ENCODE results near the gene GATA1. TPM values are rescaled to one million over a fixed set of nuclear protein-coding genes. Genes with fewer than 3 reads are reported as not detected.
A peak's percentile ranks its signal among the peaks of the same experiment; 100 is the strongest.

The GATA1 gene
- total RNA-seq, 1 experiment from 2014 or later, result not detected

DNA sequence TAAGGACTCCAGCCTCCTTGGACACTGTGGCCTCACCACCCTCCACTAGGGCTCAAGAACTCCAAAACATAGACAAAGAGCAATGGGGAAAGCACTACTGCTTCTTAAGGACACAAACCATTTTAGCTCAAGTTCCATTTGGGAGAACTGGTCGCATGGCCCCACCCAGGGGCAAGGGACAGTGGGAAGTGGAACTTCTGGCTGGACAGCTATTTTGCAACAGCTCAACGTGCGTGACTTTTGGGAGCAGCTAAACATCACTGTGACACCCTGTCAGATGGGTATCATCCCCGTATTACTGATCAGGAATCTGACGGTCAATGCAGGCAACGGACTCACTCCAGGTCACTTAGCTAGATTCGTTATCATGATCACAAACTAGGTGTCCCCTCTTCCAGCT is 33.9 kb upstream of the GATA1 start:
- Mint-ChIP-seq H3K36me3 (ENCODE audit: insufficient read depth, unreplicated experiment) (no peaks in the 10 kb centered on the region), H3K4me3 (ENCODE audit: unreplicated experiment) (no peak overlapping the region), H3K4me1 (ENCODE audit: low read depth, unreplicated experiment) (peaks cover 14% of the 10 kb centered on the region), H3K9me3 (ENCODE audit: unreplicated experiment) (no peaks in the 10 kb centered on the region), H3K27me3 (ENCODE audit: insufficient read depth, unreplicated experiment) (no peaks in the 10 kb centered on the region), H3K27ac (ENCODE audit: unreplicated experiment) (no peak overlapping the region)
- ChIA-PET POLR2A (interaction anchor here (0.7 kb wide), 2 partner anchors 10 to 39 kb away, joined by 4 to 16 read pairs; no protein-coding TSS in a partner anchor), CTCF (interaction anchor here (1.0 kb wide), 1 partner anchor 39 kb away, joined by 3 read pairs; no protein-coding TSS in a partner anchor)
- TF ChIP-seq, protein P1, sequence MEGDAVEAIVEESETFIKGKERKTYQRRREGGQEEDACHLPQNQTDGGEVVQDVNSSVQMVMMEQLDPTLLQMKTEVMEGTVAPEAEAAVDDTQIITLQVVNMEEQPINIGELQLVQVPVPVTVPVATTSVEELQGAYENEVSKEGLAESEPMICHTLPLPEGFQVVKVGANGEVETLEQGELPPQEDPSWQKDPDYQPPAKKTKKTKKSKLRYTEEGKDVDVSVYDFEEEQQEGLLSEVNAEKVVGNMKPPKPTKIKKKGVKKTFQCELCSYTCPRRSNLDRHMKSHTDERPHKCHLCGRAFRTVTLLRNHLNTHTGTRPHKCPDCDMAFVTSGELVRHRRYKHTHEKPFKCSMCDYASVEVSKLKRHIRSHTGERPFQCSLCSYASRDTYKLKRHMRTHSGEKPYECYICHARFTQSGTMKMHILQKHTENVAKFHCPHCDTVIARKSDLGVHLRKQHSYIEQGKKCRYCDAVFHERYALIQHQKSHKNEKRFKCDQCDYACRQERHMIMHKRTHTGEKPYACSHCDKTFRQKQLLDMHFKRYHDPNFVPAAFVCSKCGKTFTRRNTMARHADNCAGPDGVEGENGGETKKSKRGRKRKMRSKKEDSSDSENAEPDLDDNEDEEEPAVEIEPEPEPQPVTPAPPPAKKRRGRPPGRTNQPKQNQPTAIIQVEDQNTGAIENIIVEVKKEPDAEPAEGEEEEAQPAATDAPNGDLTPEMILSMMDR (IDR thresholded peaks at IDR 0.05; ENCODE audit: insufficient read depth in 1 of 2, low read depth in 1 of 2, low read length in 1 of 2, severe bottlenecking in 1 of 2, unreplicated experiment in 1 of 2), result no peak
- peak in 1 of 2 experiments; percentile 32 for DNase-seq
- peaks cover 22% of the 10 kb centered on the region for H3K4me1 ChIP-seq
- no peaks in the 10 kb centered on the region for H3K27me3 ChIP-seq (replicated peaks; ENCODE audit: control insufficient read depth, insufficient read depth, low read length)
- intact Hi-C loops (cut with micrococcal nuclease; ENCODE audit: unreplicated experiment), result no loop called here
- H3K36me3 ChIP-seq (ENCODE audit: control insufficient read depth, insufficient read depth, low read length), result no peaks in the 10 kb centered on the region
- no peaks in the 10 kb centered on the region for H3K9me3 ChIP-seq
- no peak overlapping the region for H3K4me3 ChIP-seq (ENCODE audit: low read depth, low read length)
- BruUV-seq (replicated peaks), result no TSS peak

GRCh38 chrX:48753708-48754228 is 32.6 kb upstream of the GATA1 start:
- CTCF ChIA-PET, result no interaction called here
- POLR2A ChIA-PET, result no interaction called here
- H3K27me3 ChIP-seq (replicated peaks; ENCODE audit: control insufficient read depth, insufficient read depth, low read length), result no peaks in the 10 kb centered on the region
- no peaks in the 10 kb centered on the region for H3K9me3 ChIP-seq
- H3K4me1 Mint-ChIP-seq (ENCODE audit: low read depth, unreplicated experiment), result peaks cover 14% of the 10 kb centered on the region
- H3K4me1 ChIP-seq, result peaks cover 22% of the 10 kb centered on the region
- no peaks in the 10 kb centered on the region for H3K36me3 Mint-ChIP-seq (ENCODE audit: insufficient read depth, unreplicated experiment)
- TF ChIP-seq, protein P1 (IDR thresholded peaks at IDR 0.05; ENCODE audit: insufficient read depth in 1 of 2, low read depth in 1 of 2, low read length in 1 of 2, severe bottlenecking in 1 of 2, unreplicated experiment in 1 of 2), result no peak
- BruUV-seq (replicated peaks), result no TSS peak
- no peaks in the 10 kb centered on the region for H3K9me3 Mint-ChIP-seq (ENCODE audit: unreplicated experiment)
- H3K4me3 Mint-ChIP-seq (ENCODE audit: unreplicated experiment), result no peak overlapping the region
- H3K4me3 ChIP-seq (ENCODE audit: low read depth, low read length), result no peak overlapping the region
- intact Hi-C loops (cut with micrococcal nuclease; ENCODE audit: unreplicated experiment), result loop anchor here (2.0 kb wide), 1 partner anchor 17 kb away; no protein-coding TSS in a partner anchor
- no peaks in the 10 kb centered on the region for H3K27me3 Mint-ChIP-seq (ENCODE audit: insufficient read depth, unreplicated experiment)
- peak; percentile 23 to 53 for DNase-seq
- peak overlapping the region; percentile 43 for H3K27ac Mint-ChIP-seq (ENCODE audit: unreplicated experiment)
- no peaks in the 10 kb centered on the region for H3K36me3 ChIP-seq (ENCODE audit: control insufficient read depth, insufficient read depth, low read length)

- H3K36me3 Mint-ChIP-seq (ENCODE audit: insufficient read depth, unreplicated experiment), result no peaks in the 10 kb centered on the region
- CTCF ChIA-PET, result no interaction called here
- peak; percentile 71 to 86 for DNase-seq
- no peaks in the 10 kb centered on the region for H3K36me3 ChIP-seq (ENCODE audit: control insufficient read depth, insufficient read depth, low read length)
- no peak overlapping the region for H3K4me3 ChIP-seq (ENCODE audit: low read depth, low read length)
- no peaks in the 10 kb centered on the region for H3K9me3 ChIP-seq
- H3K4me1 ChIP-seq, result peaks cover 22% of the 10 kb centered on the region
- POLR2A ChIA-PET, result no interaction called here
- intact Hi-C loops (cut with micrococcal nuclease; ENCODE audit: unreplicated experiment), result loop anchor here (2.0 kb wide), 1 partner anchor 17 kb away; no protein-coding TSS in a partner anchor
- TF ChIP-seq, protein P1 (IDR thresholded peaks at IDR 0.05; ENCODE audit: insufficient read depth in 1 of 2, low read depth in 1 of 2, low read length in 1 of 2, severe bottlenecking in 1 of 2, unreplicated experiment in 1 of 2), result no peak
- no TSS peak for BruUV-seq (replicated peaks)
- H3K27ac Mint-ChIP-seq (ENCODE audit: unreplicated experiment), result peak overlapping the region; percentile 43
- no peaks in the 10 kb centered on the region for H3K9me3 Mint-ChIP-seq (ENCODE audit: unreplicated experiment)
- H3K27me3 Mint-ChIP-seq (ENCODE audit: insufficient read depth, unreplicated experiment), result no peaks in the 10 kb centered on the region
- no peak overlapping the region for H3K4me3 Mint-ChIP-seq (ENCODE audit: unreplicated experiment)
- no peaks in the 10 kb centered on the region for H3K27me3 ChIP-seq (replicated peaks; ENCODE audit: control insufficient read depth, insufficient read depth, low read length)
- peaks cover 14% of the 10 kb centered on the region for H3K4me1 Mint-ChIP-seq (ENCODE audit: low read depth, unreplicated experiment)
Observed at GRCh38 chrX:48754238-48754637, 32.2 kb upstream of the GATA1 start.
